HG02763 (cell line): ENCODE data around the gene SERPINB3.
"Not testable (repeated sequence)": the region's sequence is repeated elsewhere in the genome, so short reads cannot be mapped to it uniquely, and the experiment has no call there.

Source experiments
- ATAC-seq: cut with Tn5 transposase; IDR thresholded peaks from one replicate; pipeline ENCODE4 v1.9.1; 2021; ENCODE audit warnings: mild to moderate bottlenecking, moderate library complexity; ENCODE audit not compliant: unreplicated experiment

The SERPINB3 gene

GRCh38 chr18:63648241-63648640 lies 13.5 kb downstream of the SERPINB3 start:
- no peak for ATAC-seq

GRCh38 chr18:63646936-63647335 lies 14.8 kb downstream of the SERPINB3 start:
- ATAC-seq: no peak

- ATAC-seq: not testable (repeated sequence)
Observed at GRCh38 chr18:63644694-63645093, 17.0 kb downstream of the SERPINB3 start.

- ATAC-seq: not testable (repeated sequence)
Observed at GRCh38 chr18:63644142-63644541, 17.6 kb downstream of the SERPINB3 start, which contains the start of gene SERPINB4. SERPINB4 (minus strand) TSS chr18:63644256; CDS start chr18:63643577, 679 bp downstream.

GRCh38 chr18:63642668-63643356 lies 18.9 kb downstream of the SERPINB3 start:
- not testable (repeated sequence) for ATAC-seq

- ATAC-seq: not testable (repeated sequence)
Observed at GRCh38 chr18:63641157-63641680, 20.5 kb downstream of the SERPINB3 start.

GRCh38 chr18:63637703-63638102 lies 24.0 kb downstream of the SERPINB3 start:
- ATAC-seq: no peak

- no peak for ATAC-seq
Observed at GRCh38 chr18:63627819-63628218, 33.9 kb downstream of the SERPINB3 start.

GRCh38 chr18:63626431-63626830 lies 35.3 kb downstream of the SERPINB3 start:
- ATAC-seq: no peak

- no peak for ATAC-seq
Observed at GRCh38 chr18:63624863-63625262, 36.8 kb downstream of the SERPINB3 start.

- no peak for ATAC-seq
Observed at GRCh38 chr18:63619661-63620060, 42.0 kb downstream of the SERPINB3 start.

GRCh38 chr18:63617915-63618234 lies 43.8 kb downstream of the SERPINB3 start:
- no peak for ATAC-seq

- no peak for ATAC-seq
Observed at GRCh38 chr18:63617049-63617914, 44.4 kb downstream of the SERPINB3 start.

- ATAC-seq: no peak
Observed at GRCh38 chr18:63613420-63613819, 48.3 kb downstream of the SERPINB3 start.

GRCh38 chr18:63606526-63606925 lies 55.2 kb downstream of the SERPINB3 start:
- ATAC-seq: no peak
